ENCODE measurements around the gene SOX9. TPM values are rescaled to one million over a fixed set of nuclear protein-coding genes. Genes with fewer than 3 reads are reported as not detected.

Gene SOX9
- total RNA-seq, 1 experiment from 2014 or later: 2.2 TPM

- DNase-seq (ENCODE audit: low read depth, low spot score): no peak
- in situ Hi-C loops (cut with HindIII; ENCODE audit: low pct_unique_long_range_greater_than_20kb, low sequenced_read_pairs): no loop called here
Measured at GRCh38 chr17:72171703-72172667, 51.2 kb downstream of the SOX9 start.

GRCh38 chr17:72173499-72174116 is 52.8 kb downstream of the SOX9 start:
- in situ Hi-C loops (cut with HindIII; ENCODE audit: low pct_unique_long_range_greater_than_20kb, low sequenced_read_pairs): no loop called here
- DNase-seq (ENCODE audit: low read depth, low spot score): no peak

GRCh38 chr17:72175263-72175662 is 54.4 kb downstream of the SOX9 start:
- in situ Hi-C loops (cut with HindIII; ENCODE audit: low pct_unique_long_range_greater_than_20kb, low sequenced_read_pairs): no loop called here
- DNase-seq (ENCODE audit: low read depth, low spot score): no peak
